GM19438 (cell line): ENCODE measurements around the gene PLEKHO1.
"Not testable (repeated sequence)": the region's sequence is repeated elsewhere in the genome, so short reads cannot be mapped to it uniquely, and the experiment has no call there.

Source experiments
- ATAC-seq: cut with Tn5 transposase; IDR thresholded peaks from one replicate; pipeline ENCODE4 v1.9.1; 2021; ENCODE audit warnings: low read depth; ENCODE audit not compliant: unreplicated experiment

PLEKHO1 gene

GRCh38 chr1:150168960-150169601, 19.4 kb downstream of the PLEKHO1 start:
- ATAC-seq: no peak

DNA sequence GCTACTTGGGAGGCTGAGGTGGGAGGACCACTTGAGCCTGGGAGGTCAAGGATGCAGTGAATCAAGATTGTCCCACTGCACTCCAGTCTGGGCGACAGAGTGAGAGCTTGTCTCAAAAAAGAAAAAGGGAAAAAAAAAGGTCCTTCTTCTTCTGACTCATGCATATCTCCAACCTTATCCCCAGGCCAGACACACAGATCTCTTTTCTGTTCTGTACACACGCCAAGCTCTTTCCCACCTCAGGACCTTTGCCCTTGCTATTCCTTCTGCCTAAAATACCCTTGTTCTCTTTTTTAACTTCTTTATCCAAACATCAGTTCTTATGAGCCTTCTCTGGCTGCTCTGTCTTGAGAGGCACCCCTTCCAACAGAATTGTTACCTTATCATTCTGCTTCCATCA, 22.1 kb downstream of the PLEKHO1 start:
- ATAC-seq: no peak

- ATAC-seq: no peak
Measured at GRCh38 chr1:150173141-150173585, 23.4 kb downstream of the PLEKHO1 start.

DNA sequence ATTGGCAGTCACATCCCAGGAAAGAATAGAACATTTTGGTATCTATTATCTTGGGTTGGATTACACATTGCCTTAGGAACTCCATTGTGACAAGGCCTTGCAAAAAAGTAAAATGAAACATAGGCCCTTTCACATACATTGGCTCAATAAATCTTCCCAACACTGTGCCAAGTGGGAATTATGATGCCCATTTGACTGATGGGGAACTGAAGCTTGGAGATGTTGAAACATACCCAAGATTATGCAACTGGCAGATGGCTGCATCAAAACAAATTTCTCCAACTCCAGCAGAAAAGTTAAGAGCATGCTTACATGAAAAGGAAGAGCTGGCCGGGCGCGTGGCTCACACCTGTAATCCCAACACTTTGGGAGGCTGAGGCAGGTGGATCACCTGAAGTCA, 26.9 kb downstream of the PLEKHO1 start:
- ATAC-seq: no peak

DNA sequence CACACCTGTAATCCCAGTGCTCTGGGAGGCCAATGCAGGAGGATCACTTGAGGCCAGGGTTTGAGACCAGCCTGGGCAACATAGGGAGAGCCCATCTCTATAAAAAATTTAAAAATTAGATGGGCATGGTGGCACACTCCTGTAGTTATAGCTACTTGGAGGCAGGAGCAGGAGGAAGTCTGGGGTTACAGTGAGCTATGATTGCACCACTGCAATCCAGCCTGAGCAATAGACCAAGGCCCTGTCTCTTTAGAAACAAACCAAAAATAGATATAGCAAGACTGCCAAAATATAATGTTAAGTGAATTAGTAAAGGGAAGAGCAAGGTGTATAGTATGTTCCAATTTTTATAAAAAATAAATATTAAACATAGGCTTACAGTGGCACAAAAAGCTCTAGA, 28.8 kb downstream of the PLEKHO1 start:
- ATAC-seq: no peak

DNA sequence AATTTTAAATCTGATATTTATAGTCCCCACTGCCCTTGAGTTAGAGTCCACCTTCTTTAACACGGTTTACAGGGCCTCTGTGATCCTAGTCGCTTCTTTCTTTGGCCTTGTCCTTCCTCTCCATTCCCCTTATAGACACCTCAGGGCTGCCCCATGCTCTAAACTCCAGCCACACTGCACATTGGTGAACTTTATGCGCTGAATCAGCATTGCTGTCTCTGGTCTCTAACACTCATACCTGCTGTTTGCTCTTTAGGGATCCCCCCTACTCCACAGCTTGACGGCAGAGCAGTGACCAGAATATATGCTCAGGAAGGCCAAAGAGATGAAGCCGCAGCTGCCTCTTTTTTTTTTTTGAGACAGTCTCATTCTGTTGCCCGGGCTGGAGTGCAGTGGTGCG, 30.2 kb downstream of the PLEKHO1 start:
- ATAC-seq: no peak

DNA sequence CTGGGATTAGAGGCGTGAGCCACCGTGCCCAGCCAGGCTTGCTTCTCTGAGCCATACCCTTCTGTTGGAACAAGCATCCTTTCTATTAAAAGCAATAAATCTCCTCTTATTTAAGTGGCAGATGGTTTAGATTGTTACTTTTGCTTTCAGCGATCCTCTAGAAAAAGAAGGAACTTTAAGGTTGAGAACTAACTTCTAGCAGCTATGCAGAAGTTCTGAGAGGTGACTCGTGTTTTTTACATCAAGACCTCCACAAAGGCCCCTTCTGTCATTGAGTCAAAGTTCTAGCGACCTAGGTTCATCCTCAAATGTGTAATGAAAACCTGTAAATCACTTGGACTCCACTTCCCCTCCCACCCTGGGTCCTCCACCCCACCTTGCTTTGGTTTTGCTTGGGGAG, 30.8 kb downstream of the PLEKHO1 start:
- ATAC-seq: no peak

- no peak for ATAC-seq
Measured at GRCh38 chr1:150182247-150182646, 32.5 kb downstream of the PLEKHO1 start.

DNA sequence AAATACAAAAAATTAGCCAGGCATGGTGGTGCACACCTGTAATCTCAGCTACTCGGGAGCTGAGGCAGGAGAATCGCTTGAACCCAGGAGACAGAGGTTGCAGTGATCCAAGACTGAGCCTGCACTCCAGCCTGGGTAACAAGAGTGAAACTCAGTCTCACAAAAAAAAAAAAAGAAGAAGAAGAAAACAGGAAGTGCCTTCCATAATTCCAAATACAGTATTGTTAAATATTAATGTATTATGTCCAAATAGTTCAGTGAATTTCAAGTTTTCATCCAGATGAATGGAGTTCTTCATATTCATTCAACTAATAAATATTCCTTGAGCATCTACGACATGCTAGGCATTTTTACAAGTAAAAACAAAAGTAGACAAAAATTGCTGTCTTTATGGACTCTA, 33.3 kb downstream of the PLEKHO1 start:
- ATAC-seq: no peak

DNA sequence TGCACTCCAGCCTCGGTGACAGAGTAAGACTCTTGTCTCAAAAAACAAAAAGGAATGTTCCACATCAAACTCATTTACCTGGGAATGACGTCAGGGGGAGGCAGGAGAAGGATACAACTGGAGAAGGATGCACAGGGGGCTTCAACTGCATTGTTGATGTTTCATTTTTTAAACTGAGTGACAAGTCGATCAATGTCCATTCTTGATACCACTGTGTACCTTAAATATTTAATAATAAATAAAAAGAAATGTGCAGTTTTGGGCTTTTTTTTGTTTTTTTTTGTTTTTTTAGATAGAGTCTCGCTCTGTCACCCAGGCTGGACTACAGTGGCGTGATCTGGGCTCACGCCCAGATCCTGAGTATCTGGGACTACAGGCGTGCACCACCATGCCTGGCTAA, 35.8 kb downstream of the PLEKHO1 start:
- ATAC-seq: no peak

GRCh38 chr1:150186438-150186788, 36.7 kb downstream of the PLEKHO1 start:
- ATAC-seq: not testable (repeated sequence)

DNA sequence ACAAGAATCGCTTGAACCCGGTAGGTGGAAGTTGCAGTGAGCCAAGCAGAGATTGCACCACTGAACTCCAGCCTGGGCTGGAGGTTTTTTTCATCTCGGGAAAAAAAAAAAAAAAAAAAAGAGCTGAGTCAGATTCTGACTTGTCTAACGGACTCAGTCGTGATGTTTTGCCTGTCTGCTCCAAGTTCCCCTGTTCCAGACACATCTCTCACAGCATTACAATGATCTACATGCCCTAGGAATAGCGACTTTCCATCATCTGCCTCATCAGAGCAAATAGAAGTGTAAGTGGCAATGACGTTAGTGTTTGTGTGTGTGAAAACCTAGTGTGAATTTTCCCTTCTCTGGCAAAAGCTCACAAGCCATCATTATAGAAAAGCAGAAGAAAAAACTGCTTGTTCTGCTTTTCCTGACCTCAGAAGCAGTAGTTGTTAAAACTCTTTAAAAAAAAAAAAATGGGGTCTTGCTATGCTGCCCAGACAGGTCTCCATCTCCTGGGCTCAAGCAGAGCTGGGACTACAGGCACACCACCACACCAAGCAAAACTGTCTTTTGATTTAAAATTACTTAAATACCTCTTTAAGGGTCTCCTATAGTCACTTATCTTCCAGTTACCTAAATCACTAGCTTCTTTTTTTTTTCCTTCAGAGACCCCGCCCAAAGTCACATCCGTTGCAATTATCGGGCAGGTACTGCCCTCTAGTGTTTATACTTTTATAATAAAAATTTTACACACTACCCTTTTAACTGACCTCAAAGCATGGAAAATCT, 37.3 kb downstream of the PLEKHO1 start:
- ATAC-seq: no peak

DNA sequence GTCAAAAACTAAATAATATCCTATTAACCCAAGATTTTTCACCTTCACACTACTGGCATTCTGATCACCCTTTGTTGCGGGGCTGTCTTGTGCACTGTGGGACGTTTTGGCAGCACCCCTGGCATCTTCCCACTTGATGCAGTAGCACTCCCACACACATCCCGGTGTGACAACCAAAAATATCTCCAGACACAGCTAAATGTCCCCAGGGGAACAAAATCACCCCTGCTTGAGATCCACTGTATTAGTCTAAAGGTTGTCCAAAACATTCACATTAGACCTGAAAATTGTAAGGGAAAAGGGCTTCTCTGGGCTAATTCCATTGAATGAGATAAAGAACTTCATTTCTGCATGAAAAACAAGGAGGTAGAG, 37.8 kb downstream of the PLEKHO1 start:
- no peak for ATAC-seq

GRCh38 chr1:150192012-150192411, 42.3 kb downstream of the PLEKHO1 start:
- no peak for ATAC-seq

DNA sequence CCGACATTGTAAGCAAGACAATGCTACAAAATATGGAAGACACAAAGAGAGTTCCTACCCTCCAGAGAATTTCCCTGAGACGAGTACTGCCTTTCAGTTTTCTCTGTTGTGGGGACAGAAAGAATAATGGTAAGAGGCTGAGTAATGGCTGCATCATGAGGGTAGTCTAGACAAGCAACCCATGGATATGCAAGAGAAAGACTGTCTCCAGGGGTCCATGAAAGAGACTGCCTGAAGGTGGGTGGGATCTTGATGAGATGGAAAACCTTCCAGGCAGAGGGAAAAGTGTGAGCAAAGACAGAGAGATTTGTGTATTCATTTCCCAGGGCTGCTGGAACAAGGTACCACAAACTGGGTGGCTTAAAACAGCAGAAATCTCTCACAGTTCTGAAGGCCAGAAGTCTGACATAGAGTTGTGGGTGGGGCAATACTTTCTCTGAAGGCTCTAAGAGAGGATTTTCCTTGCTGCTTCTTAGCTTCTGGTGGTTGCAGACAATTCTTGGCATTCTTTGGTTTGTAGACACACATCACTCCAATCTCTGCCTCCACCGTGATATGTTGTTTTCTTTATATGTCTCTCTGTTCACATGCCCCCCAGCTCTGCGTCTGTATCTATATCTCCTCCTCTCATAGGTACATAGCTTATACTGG, 44.8 kb downstream of the PLEKHO1 start:
- ATAC-seq: no peak

GRCh38 chr1:150196417-150196816, 46.7 kb downstream of the PLEKHO1 start:
- ATAC-seq: no peak

- ATAC-seq: no peak
Measured at GRCh38 chr1:150207281-150207971, 57.7 kb downstream of the PLEKHO1 start.

DNA sequence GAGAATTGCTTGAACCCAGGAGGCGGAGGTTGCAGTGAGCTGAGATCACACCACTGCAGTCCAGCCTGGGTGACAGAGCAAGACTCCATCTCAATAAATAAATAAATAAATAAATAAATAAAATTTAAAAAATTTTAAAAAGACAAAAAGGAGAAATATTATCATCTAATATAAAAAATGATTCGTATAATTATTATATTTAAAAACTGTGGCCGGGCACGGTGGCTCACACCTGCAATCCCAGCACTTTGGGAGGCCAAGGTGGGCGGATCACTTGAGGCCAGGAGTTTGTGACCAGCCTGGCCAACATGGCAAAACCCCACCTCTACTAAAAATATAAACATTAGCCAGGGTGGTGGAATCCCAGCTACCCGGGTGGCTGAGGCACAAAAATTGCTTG, 58.7 kb downstream of the PLEKHO1 start:
- not testable (repeated sequence) for ATAC-seq
